Parathyroid adenoma (tissue), 2 donors: ENCODE results near the gene FAM131A.

Experiments
- H2AFZ ChIP-seq: fragments of 300-600 bp; sonication (generic); one replicate; pipeline ENCODE4 v1.7.0; 2017; ENCODE audit warnings: antibody characterized with exemption, mild to moderate bottlenecking
- H3K27ac ChIP-seq: fragments of 300-600 bp; sonication (generic); one replicate; pipeline ENCODE4 v1.7.0; 2017
- H3K27me3 ChIP-seq: fragments of 300-600 bp; sonication (generic); one replicate; pipeline ENCODE4 v1.7.0; 2017; ENCODE audit warnings: low read length; ENCODE audit not compliant: control insufficient read depth, insufficient read depth
- H3K36me3 ChIP-seq: fragments of 300-600 bp; sonication (generic); one replicate; pipeline ENCODE4 v1.7.0; 2017; ENCODE audit warnings: low read length; ENCODE audit not compliant: control insufficient read depth, insufficient read depth
- H3K4me1 ChIP-seq: fragments of 300-600 bp; sonication (generic); one replicate; pipeline ENCODE4 v1.7.0; 2017; ENCODE audit warnings: control low read depth
- H3K4me2 ChIP-seq: fragments of 300-600 bp; sonication (generic); one replicate; pipeline ENCODE4 v1.7.0; 2017; ENCODE audit warnings: low read length
- H3K4me3 ChIP-seq: fragments of 300-600 bp; sonication (generic); one replicate; pipeline ENCODE4 v1.7.0; 2017; ENCODE audit warnings: low read depth, low read length
- H3K79me2 ChIP-seq: fragments of 300-600 bp; sonication (generic); one replicate; pipeline ENCODE4 v1.7.0; 2017; ENCODE audit warnings: control low read depth
- H3K9ac ChIP-seq: fragments of 300-600 bp; sonication (generic); one replicate; pipeline ENCODE4 v1.7.0; 2017; ENCODE audit warnings: mild to moderate bottlenecking
- H3K9me3 ChIP-seq: fragments of 300-600 bp; sonication (generic); one replicate; pipeline ENCODE4 v1.7.0; 2017; ENCODE audit warnings: low read length; ENCODE audit not compliant: control insufficient read depth
- TF ChIP-seq, protein P1 (sequence below): fragments of 300-600 bp; sonication (generic); IDR thresholded peaks from one replicate; pipeline ENCODE4 v1.7.0; 2017; ENCODE audit warnings: antibody characterized with exemption, mild to moderate bottlenecking
- donor health status: primary hyperparathyroidism.

FAM131A gene

DNA sequence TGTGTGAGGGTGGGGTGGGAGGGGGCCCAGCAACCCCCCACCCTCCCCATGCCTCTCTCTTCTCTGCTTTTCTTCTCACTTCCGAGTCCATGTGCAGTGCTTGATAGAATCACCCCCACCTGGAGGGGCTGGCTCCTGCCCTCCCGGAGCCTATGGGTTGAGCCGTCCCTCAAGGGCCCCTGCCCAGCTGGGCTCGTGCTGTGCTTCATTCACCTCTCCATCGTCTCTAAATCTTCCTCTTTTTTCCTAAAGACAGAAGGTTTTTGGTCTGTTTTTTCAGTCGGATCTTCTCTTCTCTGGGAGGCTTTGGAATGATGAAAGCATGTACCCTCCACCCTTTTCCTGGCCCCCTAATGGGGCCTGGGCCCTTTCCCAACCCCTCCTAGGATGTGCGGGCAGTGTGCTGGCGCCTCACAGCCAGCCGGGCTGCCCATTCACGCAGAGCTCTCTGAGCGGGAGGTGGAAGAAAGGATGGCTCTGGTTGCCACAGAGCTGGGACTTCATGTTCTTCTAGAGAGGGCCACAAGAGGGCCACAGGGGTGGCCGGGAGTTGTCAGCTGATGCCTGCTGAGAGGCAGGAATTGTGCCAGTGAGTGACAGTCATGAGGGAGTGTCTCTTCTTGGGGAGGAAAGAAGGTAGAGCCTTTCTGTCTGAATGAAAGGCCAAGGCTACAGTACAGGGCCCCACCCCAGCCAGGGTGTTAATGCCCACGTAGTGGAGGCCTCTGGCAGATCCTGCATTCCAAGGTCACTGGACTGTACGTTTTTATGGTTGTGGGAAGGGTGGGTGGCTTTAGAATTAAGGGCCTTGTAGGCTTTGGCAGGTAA, 8.1 kb downstream of the FAM131A start:
- TF ChIP-seq, protein P1, sequence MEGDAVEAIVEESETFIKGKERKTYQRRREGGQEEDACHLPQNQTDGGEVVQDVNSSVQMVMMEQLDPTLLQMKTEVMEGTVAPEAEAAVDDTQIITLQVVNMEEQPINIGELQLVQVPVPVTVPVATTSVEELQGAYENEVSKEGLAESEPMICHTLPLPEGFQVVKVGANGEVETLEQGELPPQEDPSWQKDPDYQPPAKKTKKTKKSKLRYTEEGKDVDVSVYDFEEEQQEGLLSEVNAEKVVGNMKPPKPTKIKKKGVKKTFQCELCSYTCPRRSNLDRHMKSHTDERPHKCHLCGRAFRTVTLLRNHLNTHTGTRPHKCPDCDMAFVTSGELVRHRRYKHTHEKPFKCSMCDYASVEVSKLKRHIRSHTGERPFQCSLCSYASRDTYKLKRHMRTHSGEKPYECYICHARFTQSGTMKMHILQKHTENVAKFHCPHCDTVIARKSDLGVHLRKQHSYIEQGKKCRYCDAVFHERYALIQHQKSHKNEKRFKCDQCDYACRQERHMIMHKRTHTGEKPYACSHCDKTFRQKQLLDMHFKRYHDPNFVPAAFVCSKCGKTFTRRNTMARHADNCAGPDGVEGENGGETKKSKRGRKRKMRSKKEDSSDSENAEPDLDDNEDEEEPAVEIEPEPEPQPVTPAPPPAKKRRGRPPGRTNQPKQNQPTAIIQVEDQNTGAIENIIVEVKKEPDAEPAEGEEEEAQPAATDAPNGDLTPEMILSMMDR = peak; percentile 76
- Histone ChIP-seq H3K9me3 (no peaks in the 10 kb centered on the region), H3K36me3 (no peaks in the 10 kb centered on the region), H3K4me1 (peaks cover 14% of the 10 kb centered on the region), H3K9ac (no peak overlapping the region), H2AFZ (no peak overlapping the region), H3K4me2 (no peak overlapping the region), H3K79me2 (peaks cover 27% of the 10 kb centered on the region), H3K4me3 (no peak overlapping the region), H3K27ac (no peak overlapping the region), H3K27me3 (no peaks in the 10 kb centered on the region)

DNA sequence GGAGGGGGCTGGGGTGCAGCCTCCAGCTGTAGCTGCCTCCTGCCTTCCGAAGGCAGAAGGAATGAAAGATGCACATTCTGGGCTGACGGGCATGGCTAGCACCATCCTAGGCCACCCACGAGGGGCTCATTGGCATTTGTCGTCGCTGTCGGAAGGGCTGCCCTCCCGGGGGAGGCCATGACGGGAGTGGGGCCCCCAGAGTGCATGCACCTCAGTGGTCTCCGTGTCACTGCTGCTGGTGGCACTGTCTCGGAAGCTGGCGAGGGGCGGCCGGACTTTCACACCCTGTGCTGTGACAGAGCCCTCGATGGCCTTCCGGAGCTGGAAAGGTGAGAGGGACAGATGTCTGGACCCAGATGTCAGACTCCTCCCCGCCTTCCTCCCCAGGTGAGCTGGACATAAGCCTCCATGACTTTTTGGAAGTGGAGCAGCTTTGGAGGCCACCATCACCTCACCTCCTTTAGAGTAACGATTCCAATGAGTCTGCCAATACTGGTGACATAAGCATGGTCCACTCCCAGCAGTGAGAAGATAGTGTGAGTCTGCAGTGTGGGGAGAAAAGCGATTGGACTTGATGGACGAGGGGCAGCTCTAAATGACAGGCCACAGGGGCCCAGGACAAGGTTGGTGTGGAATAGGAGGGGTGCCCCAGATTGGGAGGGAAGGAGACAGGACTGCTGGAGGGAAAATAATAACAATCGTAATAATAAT, 9.2 kb downstream of the FAM131A start:
- no peak overlapping the region for H3K4me2 ChIP-seq
- TF ChIP-seq, protein P1 = no peak
- H3K27ac ChIP-seq = no peak overlapping the region
- no peaks in the 10 kb centered on the region for H3K36me3 ChIP-seq
- H3K4me3 ChIP-seq = no peak overlapping the region
- H3K79me2 ChIP-seq = peaks cover 16% of the 10 kb centered on the region
- H3K9me3 ChIP-seq = no peaks in the 10 kb centered on the region
- H3K9ac ChIP-seq = no peak overlapping the region
- peaks cover 14% of the 10 kb centered on the region for H3K4me1 ChIP-seq
- H3K27me3 ChIP-seq = no peaks in the 10 kb centered on the region
- H2AFZ ChIP-seq = no peak overlapping the region

- no peaks in the 10 kb centered on the region for H3K9me3 ChIP-seq
- H3K27ac ChIP-seq = peak overlapping the region; percentile 26
- no peak overlapping the region for H2AFZ ChIP-seq
- H3K36me3 ChIP-seq = no peaks in the 10 kb centered on the region
- TF ChIP-seq, protein P1 = no peak
- H3K4me1 ChIP-seq = peaks cover 14% of the 10 kb centered on the region
- H3K9ac ChIP-seq = no peak overlapping the region
- H3K4me3 ChIP-seq = peak overlapping the region; percentile 7
- peaks cover 10% of the 10 kb centered on the region for H3K79me2 ChIP-seq
- no peak overlapping the region for H3K4me2 ChIP-seq
- H3K27me3 ChIP-seq = no peaks in the 10 kb centered on the region
Observed at GRCh38 chr3:184347321-184348056, 10.1 kb downstream of the FAM131A start.

DNA sequence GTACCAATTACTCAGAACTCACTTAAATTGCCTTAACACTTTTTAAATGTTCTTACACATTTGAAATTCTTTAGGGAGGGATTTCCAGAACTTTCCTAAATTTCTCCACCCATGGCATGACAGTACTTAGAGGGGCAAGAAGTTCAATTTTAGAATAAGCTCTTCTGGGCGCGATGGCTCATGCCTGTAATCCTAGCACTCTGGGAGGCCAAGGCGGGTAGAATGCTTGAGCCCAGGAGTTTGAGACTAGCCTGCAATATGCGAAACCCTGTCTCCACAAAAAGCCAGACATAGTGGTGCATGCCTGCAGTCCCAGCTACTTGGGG, 10.6 kb downstream of the FAM131A start:
- Histone ChIP-seq H3K27ac (peak overlapping the region; percentile 26), H3K9me3 (no peaks in the 10 kb centered on the region), H3K36me3 (no peaks in the 10 kb centered on the region), H3K4me3 (peak overlapping the region; percentile 7), H3K27me3 (no peaks in the 10 kb centered on the region), H2AFZ (no peak overlapping the region), H3K4me2 (no peak overlapping the region), H3K79me2 (peaks cover 6% of the 10 kb centered on the region), H3K4me1 (peaks cover 14% of the 10 kb centered on the region), H3K9ac (no peak overlapping the region)
- TF ChIP-seq, protein P1 = no peak
